HepG2 (cell line): ENCODE results near the gene MT1G. TPM values are rescaled to one million over a fixed set of nuclear protein-coding genes. Genes with fewer than 3 reads are reported as not detected.
A peak's percentile ranks its signal among the peaks of the same experiment; 100 is the strongest.

ENCODE experiments used
- CBFB ChIP-seq: sonication (generic); formaldehyde crosslinking; IDR thresholded peaks from 2 replicates; pipeline ENCODE4 v1.4.0; 2020; ENCODE audit warnings: missing genetic modification reagents
- CSRNP2 ChIP-seq: sonication (generic); formaldehyde crosslinking; conservative IDR thresholded peaks from 2 replicates; pipeline ENCODE4 v1.8.0; 2022; ENCODE audit warnings: low read depth, missing genetic modification reagents
- ERF ChIP-seq: IDR thresholded peaks from 2 replicates; pipeline ENCODE4 v1.6.1; 2018; ENCODE audit warnings: missing biosample characterization, missing genetic modification reagents
- FOXA3 ChIP-seq: IDR thresholded peaks from 2 replicates; pipeline ENCODE4 v1.6.1; 2016; ENCODE audit warnings: missing genetic modification reagents, missing compliant biosample characterization
- GATA4 ChIP-seq: sonication (generic); IDR thresholded peaks from 2 replicates; pipeline ENCODE4 v1.6.1; 2016; ENCODE audit warnings: antibody characterized with exemption, low read depth, borderline replicate concordance
- GFI1 ChIP-seq: sonication (generic); formaldehyde crosslinking; IDR thresholded peaks from 2 replicates; pipeline ENCODE4 v1.5.0; 2020; ENCODE audit warnings: missing genetic modification reagents, mild to moderate bottlenecking, borderline replicate concordance
- KMT2B ChIP-seq: IDR thresholded peaks from 2 replicates; pipeline ENCODE4 v1.6.1; 2016; ENCODE audit warnings: missing genetic modification reagents, missing compliant biosample characterization
- NFKBIZ ChIP-seq: IDR thresholded peaks from 2 replicates; pipeline ENCODE4 v1.6.1; 2018; ENCODE audit warnings: missing genetic modification reagents, missing compliant biosample characterization
- SRY ChIP-seq: sonication (generic); formaldehyde crosslinking; IDR thresholded peaks from 2 replicates; pipeline ENCODE4 v1.8.0; 2022; ENCODE audit warnings: mild to moderate bottlenecking, missing genetic modification reagents
- ZBED4 ChIP-seq: sonication (generic); formaldehyde crosslinking; IDR thresholded peaks from 2 replicates; pipeline ENCODE4 v1.4.0; 2020; ENCODE audit warnings: missing genetic modification reagents, borderline replicate concordance
- ZNF512B ChIP-seq: sonication (generic); formaldehyde crosslinking; IDR thresholded peaks from 2 replicates; pipeline ENCODE4 v1.5.1; 2020; ENCODE audit warnings: missing genetic modification reagents, mild to moderate bottlenecking, borderline replicate concordance
- ZNF552 ChIP-seq: sonication (generic); formaldehyde crosslinking; IDR thresholded peaks from 2 replicates; pipeline ENCODE4 v1.9.0; 2022; ENCODE audit warnings: missing genetic modification reagents, mild to moderate bottlenecking, borderline replicate concordance
- ZNF777 ChIP-seq: sonication (generic); formaldehyde crosslinking; IDR thresholded peaks from 2 replicates; pipeline ENCODE4 v1.4.0; 2020; ENCODE audit warnings: missing genetic modification reagents
- polyA plus RNA-seq, 8 experiments: library from polyadenylated mRNA; depleted of rRNA in 3 of 8; stranded (reverse) in 7 of 8; unstranded in 1 of 8; fragments of >200 nt; fragmentation: Illumina TruSeq in 4 of 8; extraction: Trizol in 4 of 8; gene quantifications; 2 replicates each; pipeline versions ENCODE4 v1.2.1 to v1.2.3, GENCODE V29; 2011 to 2016; ENCODE audit warnings: low read depth in 4 of 8, missing spikeins in 1 of 8, mixed read lengths in 1 of 8; ENCODE audit not compliant: insufficient read depth in 1 of 8
- total RNA-seq, 5 experiments: library from RNA; depleted of rRNA; stranded (reverse); fragments of >200 nt; fragmentation: Illumina TruSeq; extraction: Trizol; gene quantifications; 2 replicates each; pipeline ENCODE4 v1.2.3, GENCODE V29; 2016; ENCODE audit warnings: low read depth in 1 of 5
- TF ChIP-seq, protein P1 (sequence below): sonication (generic); formaldehyde crosslinking; IDR thresholded peaks from 2 replicates; pipeline ENCODE4 v1.4.0; 2020; ENCODE audit warnings: mild to moderate bottlenecking, missing genetic modification reagents
- TF ChIP-seq, protein P2 (sequence below): sonication (generic); formaldehyde crosslinking; IDR thresholded peaks from 2 replicates; pipeline ENCODE4 v1.5.1; 2020; ENCODE audit warnings: mild to moderate bottlenecking, missing genetic modification reagents, moderate library complexity

The MT1G gene
- total and polyA plus RNA-seq, 2 of the 13 experiments (the other 11 are each of a cell fraction or from before 2014, with no cell fraction given) = 3.6 to 377 TPM

DNA sequence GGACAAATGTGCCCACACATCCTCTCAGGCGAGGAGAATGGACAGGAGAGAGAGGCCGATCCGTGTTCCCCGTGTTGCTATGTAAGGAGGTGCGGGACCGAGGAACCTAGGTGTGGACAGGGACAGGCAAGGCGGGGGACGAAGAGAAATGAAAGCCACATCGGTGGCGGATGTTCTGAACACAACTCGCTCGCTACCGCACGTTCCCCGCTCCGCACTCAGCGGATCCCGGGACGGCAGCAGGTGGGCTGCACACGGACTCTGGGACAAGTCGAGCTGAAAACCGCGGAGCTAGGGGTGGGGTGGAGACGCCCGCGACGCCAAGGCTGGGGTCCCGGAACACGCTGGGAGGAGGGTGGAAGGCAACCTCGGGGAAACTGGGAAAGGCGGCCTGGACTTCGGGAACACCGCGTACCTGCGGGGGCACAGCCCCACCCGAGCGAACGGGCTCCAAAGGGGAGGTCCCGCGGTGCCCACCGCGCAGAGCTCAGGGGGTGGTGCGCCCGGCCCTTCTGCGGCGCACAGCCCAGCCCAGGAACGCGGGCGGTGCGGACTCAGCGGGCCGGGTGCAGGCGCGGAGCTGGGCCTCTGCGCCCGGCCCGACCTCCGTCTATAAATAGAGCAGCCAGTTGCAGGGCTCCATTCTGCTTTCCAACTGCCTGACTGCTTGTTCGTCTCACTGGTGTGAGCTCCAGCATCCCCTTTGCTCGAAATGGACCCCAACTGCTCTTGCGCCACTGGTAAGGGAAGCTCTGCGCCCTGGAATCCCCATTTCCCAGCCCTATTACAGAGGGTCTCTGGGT, 42.5 kb downstream of the MT1G start, which contains the start of gene MT1E (continued):
- peak; percentile 77; the same call in 1 of the 2 replicates for TF ChIP-seq ZNF512B (CRISPR knock-in tag)
- peak; percentile 49; the same call in 1 of the 2 replicates for TF ChIP-seq CBFB (CRISPR knock-in tag)
- no peak for TF ChIP-seq NFKBIZ
- peak; percentile 43; the same call in 1 of the 2 replicates for TF ChIP-seq ERF (CRISPR knock-in tag)
- no peak; the same call in 1 of the 2 replicates for TF ChIP-seq CSRNP2 (CRISPR knock-in tag)
- TF ChIP-seq, protein P1, sequence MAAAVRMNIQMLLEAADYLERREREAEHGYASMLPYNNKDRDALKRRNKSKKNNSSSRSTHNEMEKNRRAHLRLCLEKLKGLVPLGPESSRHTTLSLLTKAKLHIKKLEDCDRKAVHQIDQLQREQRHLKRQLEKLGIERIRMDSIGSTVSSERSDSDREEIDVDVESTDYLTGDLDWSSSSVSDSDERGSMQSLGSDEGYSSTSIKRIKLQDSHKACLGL (CRISPR knock-in tag) = peak; percentile 29; the same call in 1 of the 2 replicates
- TF ChIP-seq GFI1 (CRISPR knock-in tag) = peak; percentile 73
- TF ChIP-seq, protein P2, sequence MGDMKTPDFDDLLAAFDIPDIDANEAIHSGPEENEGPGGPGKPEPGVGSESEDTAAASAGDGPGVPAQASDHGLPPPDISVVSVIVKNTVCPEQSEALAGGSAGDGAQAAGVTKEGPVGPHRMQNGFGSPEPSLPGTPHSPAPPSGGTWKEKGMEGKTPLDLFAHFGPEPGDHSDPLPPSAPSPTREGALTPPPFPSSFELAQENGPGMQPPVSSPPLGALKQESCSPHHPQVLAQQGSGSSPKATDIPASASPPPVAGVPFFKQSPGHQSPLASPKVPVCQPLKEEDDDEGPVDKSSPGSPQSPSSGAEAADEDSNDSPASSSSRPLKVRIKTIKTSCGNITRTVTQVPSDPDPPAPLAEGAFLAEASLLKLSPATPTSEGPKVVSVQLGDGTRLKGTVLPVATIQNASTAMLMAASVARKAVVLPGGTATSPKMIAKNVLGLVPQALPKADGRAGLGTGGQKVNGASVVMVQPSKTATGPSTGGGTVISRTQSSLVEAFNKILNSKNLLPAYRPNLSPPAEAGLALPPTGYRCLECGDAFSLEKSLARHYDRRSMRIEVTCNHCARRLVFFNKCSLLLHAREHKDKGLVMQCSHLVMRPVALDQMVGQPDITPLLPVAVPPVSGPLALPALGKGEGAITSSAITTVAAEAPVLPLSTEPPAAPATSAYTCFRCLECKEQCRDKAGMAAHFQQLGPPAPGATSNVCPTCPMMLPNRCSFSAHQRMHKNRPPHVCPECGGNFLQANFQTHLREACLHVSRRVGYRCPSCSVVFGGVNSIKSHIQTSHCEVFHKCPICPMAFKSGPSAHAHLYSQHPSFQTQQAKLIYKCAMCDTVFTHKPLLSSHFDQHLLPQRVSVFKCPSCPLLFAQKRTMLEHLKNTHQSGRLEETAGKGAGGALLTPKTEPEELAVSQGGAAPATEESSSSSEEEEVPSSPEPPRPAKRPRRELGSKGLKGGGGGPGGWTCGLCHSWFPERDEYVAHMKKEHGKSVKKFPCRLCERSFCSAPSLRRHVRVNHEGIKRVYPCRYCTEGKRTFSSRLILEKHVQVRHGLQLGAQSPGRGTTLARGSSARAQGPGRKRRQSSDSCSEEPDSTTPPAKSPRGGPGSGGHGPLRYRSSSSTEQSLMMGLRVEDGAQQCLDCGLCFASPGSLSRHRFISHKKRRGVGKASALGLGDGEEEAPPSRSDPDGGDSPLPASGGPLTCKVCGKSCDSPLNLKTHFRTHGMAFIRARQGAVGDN (CRISPR knock-in tag) = peak; percentile 87
- no peak for TF ChIP-seq FOXA3
- TF ChIP-seq ZNF552 (CRISPR knock-in tag) = no peak
- peak; percentile 84 for TF ChIP-seq ZNF777 (CRISPR knock-in tag)
- peak; percentile 66 for TF ChIP-seq GATA4
- peak; percentile 42 for TF ChIP-seq ZBED4 (CRISPR knock-in tag)
- TF ChIP-seq KMT2B (CRISPR knock-in tag) = peak; percentile 54; the same call in 1 of the 2 replicates
- 0 out of 2 replicates have a peak, but pooled peaks have one; percentile 52 for TF ChIP-seq SRY (CRISPR knock-in tag)
